ENCODE data around the gene LURAP1L.
A peak's percentile ranks its signal among the peaks of the same experiment; 100 is the strongest.

LURAP1L gene, protein sequence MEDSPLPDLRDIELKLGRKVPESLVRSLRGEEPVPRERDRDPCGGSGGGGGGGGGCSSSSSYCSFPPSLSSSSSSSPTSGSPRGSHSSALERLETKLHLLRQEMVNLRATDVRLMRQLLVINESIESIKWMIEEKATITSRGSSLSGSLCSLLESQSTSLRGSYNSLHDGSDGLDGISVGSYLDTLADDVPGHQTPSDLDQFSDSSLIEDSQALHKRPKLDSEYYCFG

DNA sequence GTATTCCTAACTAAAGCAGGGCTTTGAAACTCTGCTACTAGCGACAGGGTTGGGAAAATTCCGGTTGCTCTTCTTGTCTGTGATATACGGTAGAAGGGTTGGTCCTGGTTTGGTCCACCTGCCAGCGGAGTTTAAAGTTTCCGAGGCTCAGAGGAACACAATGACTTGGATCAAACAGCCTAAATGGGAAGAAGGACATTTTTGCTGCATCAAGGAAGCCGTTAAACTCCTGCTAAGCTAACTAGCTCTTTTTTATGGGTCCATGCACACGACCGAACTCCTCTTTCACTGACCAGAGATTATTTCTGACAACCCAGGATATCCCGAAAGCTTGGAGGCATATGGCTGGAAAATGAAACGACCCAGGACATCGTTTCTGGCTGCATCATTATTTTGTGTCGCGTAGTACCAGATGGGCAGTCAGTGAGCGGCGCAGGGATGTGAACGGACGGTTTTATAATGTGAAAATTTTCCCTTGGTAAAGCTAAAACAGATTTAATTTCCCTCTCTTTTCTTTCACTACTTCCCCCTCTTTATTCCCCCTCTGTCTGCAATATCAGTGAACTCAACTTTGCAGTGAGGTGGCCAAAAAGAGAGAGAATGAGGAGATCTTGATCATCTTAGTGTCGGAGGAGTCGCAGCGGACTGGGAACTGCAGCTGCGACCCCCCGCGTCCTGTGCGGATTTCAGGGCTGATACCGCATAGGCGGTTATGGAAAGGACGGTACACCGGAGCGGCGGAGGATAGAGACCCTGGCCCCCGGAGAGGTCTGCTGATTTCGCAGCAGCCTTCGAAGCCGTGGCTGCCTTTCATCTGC is at the start of gene LURAP1L:
Gene LURAP1L, plus strand, starts transcription at position 160 of the 818 bp plus-strand sequence. CDS start 696 bp downstream, outside the sequence.
- DNase-seq, result peak; percentile 58

DNA sequence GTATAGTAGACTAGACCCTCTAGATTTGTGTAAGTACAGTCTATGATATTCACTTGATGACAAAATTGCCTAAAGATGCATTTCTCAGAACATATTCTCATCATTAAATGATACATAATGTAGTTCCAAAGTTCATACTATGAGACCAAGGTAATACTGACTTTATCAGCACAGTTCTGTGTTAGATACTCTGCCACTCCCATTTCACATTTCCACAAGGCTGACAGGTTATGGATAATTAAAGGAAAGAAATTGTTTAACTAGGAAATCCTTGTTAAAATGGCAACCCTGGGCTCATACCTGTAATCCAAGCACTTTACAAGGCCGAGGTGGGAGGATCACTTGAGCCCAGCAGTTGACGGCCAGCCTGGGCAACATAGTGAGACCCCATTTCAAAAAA is 48.0 kb upstream of the LURAP1L start:
- DNase-seq, result no peak

DNA sequence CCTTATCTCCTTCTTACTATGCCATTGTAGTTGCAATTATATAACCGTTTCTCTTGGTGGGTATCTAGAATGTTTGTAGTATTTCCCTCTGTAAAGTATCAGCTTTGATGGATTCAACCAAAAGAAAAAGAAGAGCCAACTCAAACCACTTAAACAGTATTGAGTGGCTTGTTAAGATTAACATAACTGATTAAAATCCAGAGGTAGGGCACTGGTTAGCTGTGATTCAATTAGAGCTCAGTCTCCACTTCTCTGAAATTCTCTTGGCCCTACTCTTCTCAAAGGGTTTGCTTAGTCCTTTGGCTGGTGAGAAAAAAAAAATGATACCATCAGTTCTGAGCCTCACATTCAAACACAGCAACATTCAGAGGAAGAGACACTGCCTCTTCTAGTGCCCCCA is 44.6 kb upstream of the LURAP1L start:
- no peak for DNase-seq

DNA sequence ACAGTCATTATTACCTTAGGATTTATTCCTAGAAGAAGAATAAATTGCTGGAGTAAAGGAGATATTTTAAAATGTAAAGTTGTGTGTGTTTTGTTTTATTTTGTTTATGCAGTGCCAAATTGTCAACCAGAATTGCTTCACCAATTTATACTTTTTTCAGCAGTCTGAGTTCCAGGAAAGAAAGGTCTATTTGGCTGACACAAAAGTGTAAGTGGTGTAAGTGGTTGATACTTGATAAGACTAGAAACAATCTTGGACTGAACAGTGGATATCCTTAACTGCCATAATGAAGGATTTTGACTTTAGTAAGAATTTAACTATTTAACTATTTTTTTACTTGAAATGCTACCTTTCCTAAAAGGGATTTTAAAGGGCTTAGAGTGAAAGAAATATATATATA is 43.9 kb upstream of the LURAP1L start:
- no peak for DNase-seq

DNA sequence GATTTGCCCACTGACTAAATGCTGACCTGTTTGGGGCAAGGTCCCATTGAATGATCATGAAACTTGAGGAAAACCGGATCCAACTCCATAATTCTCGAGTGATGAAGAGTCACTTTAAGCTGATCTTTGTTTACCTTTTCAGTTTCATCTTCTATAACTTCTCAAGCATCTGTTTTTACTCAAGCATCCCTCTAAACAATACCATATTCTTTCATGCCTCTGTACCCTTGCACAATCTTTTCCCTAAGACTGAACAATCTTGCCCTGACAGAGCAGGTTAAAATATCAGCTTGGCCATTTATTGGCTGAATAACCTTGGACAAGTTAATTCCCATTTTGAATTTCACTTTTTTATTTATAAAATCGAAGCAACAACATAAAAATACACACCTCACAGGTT is 41.8 kb upstream of the LURAP1L start:
- DNase-seq, result no peak

DNA sequence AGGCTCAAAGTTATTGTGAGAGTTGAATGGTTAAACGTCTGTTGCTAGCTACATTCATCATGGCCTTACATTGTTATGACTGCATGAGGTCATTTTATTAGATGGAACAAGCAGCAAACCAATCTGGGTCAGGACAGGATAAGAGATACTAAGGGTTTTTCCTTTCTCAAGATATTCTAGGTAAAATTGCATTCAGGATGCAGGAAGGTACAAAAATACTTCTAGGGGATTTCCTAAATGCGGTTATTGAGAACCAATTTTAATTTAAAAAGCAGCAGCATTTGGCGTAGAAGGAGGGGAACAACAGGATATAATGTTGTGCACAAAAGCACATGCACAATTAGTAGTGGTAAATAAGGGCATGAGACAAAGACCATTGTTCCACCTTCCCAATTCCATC is 39.2 kb upstream of the LURAP1L start:
- DNase-seq, result no peak

DNA sequence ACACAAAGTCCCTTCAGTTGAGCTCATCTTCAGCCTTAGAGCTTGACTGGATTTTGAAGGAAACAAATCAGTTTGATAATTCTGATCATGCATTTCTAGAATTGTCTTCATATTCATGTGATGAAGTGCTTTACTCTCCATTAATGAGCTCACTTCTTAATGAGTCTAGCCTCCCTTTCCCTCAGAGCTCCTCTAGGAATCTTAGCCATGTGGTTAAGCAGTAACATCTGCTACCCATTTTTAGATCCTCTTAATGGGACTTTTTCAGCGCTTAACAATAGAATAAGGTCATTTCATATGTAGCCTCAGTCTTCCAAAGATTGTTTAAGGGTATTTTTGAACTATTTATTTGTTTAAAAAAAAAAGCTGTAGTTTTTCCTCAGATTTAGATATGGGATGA is 36.9 kb upstream of the LURAP1L start:
- DNase-seq, result peak; percentile 77

DNA sequence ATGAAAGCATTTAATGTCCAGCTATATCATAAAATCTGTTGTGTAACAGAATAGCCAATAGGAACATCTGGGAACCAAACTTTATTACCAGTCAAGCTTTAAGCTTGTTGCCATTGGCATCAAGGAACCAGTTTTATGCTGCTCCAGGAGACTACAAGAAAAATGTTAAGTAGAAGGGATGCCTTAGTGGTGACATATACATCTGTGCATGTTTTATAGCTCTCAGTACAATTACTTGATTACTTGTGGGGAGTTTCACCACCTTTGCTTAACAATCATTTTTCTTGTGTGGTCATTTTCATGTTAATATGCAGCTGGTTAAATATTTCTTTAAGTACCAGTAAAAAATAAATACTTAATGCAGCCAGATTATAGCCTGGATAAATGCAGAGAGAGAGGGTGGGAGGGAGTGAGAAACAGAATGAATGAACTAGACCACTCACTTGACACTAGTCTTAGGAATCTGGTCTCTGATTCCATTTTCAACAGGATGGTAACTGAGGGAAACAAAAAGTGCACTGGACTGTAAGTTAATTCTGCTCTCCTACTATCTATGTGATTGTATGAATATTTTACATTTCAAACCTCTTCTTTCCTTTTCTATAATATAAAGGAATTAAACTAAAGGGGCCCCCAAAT is 35.7 kb upstream of the LURAP1L start:
- DNase-seq, result peak; percentile 30

DNA sequence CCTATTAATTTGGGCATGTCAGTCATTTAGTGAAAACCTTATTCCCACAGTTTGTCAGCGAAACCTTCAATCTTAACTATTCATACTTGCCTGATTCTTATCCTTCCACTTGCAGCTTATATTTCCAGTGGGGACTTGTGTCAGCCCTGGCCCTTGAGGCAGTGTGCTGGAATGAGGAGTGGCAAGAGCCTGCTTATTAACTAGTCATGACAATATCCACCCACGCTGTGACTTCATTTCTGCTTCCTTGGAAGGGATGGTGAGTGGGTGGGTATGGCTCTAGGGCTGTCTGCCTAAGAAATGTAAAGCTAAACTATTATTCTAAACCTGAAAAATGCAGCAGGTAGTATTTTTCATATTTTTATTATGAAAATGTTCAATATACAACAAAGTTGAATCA is 34.0 kb upstream of the LURAP1L start:
- DNase-seq, result no peak

DNA sequence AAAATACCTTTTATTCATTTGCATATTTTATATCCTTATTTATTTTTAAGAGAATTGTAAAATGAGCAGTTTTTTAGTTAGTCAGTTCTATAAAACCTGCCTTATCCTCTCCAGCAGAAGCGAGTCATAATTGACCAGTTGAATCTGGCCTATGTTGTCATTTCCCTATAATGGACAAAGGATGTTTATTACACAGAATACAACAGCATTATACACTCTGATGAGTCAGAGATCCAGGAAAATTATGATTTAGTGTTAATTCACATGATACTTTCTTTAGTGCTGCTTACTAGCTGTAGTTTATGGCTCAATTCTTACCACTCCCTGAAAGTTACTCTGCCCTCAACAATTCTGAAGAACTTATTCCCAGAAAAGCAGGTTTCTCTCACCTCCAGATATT is 26.8 kb upstream of the LURAP1L start:
- no peak for DNase-seq

DNA sequence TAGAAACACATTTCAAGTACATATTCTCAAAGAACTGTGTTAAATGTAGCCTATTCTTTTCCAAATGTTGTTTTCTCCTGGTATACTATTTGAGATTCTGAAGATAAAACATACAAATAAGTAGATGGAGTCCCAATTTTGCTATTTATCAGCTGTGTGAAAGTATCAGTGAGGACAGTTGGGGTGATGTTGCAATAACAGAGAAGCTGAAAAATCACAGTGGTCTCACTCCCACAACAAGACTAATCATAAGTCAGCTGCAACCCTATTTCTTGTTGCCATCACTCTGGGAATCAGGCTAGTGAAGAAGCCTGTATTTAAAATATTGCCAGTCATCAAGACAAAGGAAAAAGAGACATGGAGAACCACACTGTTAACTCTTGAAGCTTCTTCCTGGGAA is 25.9 kb upstream of the LURAP1L start:
- no peak for DNase-seq

DNA sequence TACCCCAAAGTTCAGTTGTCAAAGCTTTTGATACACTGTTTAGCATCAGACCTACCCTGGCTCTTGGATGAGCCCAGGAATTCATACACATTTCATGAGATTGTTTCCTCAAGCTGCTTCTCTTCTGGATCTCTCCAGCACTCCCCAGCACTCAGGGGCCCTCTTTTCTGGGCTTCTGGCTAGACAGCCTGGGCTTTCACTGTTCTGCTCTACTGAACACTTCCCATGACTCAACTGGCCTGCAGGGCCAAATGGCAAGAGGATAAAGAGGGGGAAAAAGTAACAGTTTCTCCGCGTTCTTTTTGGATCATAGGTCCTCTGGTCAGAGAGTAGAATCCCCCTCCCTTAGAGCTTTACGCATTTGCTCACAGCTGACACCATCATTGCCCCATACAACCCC is 20.9 kb upstream of the LURAP1L start:
- no peak for DNase-seq

DNA sequence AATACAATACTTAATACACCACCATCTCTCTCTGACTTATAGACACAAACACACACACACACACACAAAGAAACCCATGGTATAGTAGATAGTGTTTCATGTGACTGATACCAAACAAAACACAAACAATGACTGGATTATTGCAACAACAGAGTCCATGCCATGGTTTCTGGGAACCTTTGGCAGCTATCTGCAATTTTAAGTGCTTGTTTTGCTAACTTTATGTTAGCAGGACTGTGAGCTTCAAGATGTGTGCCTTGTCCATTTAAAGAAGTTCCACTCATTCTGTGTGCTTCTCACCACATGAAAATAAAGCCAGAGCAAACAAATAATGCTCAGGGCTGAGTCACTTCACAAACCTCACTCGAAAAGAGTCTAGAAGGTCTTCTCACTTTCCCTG is 15.1 kb upstream of the LURAP1L start:
- DNase-seq, result no peak

DNA sequence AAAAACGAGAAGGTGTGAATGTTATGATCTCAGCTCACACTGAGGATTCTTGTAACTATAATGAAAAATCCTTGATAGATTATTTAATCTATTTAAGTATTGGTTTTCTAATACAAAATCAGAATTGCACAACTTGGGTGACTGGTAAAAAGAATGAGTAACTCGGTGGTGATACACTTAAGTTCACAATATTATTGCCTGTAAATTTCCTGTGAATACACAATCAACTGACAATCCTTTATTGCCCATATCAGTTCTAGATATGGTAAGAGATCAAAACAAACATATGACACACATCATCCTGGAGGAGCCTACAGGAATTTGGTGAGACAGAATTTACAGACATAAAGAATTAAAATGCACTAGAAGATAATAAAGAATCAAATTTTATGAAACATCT is 14.1 kb upstream of the LURAP1L start:
- no peak for DNase-seq

DNA sequence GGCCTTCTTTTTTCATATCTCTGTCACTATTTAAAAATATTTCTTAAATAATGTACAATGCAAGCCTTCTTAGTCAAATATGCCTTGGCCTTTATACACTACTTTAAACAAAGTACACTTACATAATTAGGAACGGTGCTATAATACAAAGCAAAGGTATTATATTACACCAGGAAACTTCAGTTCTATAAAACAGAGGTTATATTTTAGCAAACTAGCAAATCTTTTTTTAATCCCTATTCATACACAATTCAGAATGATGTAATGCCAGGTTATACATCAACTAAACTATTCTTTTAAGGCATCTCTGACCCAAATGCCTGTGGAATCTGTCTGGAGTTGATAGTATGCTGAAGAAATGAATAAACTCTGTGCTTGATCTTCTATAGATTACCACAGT is 10.7 kb upstream of the LURAP1L start:
- DNase-seq, result no peak

DNA sequence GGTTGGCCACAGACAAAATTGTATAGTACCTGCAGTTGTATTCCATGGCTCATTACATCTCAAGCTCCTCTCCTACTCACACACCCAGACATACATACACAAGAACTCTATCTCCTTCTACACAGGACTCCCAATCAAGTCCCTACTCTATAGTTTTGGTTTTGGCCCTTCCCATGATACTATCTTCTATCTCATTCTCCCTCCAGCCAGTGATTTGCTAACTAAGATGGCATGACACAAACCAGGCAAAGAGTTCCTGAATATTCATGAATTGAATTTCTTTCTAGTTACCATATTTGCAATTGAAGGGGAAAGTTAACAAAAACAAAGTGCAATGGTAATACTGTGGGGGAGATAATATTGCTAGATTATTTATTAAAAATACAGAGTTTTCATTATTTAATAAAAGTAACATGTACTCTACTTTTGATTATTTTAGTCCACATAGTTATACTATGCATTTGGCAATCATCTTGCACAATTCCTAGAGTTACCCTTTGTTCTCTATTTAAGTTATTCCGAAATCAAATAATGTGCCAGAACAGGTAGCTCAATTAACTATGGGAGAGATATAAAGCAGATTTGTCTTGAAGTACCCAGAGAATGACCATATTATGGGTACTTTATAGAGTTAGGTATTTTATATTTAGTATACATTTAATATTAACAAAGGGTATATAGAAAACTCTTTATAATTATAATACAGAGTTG is 9.6 kb upstream of the LURAP1L start:
- no peak for DNase-seq

DNA sequence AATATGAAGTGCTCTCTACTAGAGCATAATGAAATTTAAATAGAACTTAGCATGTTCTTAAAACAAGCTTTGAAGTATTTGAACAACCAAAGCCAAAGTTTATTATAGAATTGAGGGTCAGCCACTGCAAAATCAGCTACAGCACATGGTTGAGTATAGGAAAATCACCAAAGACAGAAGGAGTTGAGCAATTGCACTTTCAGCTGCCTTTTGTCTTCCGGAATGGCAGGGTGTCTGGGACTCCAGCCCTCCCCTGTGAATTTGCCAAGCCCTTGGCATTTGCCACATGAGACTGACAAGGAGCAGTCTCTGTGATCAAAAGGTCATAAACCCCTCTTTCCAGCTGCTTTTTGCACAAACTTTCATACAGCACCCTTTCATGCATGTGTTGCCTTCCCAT is 8.5 kb upstream of the LURAP1L start:
- DNase-seq, result no peak

DNA sequence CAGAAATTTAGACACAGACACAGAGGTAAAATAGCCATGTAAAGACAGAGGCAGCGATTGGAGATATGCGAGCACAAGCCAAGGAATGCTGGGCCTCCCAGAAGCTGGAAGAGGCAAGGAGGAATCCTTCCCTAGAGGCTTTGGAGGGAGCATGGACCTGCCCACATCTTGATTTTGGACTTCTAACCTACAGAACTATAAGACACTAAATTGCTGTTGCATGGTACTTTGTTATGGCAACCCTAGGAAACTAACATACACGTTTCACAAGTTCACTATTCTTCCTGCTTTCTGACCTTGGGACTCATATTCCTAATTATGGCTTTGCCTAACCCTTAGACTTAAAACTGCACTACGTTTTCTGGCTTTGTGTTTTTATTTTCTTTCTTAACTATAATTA is 4.6 kb upstream of the LURAP1L start:
- no peak for DNase-seq

DNA sequence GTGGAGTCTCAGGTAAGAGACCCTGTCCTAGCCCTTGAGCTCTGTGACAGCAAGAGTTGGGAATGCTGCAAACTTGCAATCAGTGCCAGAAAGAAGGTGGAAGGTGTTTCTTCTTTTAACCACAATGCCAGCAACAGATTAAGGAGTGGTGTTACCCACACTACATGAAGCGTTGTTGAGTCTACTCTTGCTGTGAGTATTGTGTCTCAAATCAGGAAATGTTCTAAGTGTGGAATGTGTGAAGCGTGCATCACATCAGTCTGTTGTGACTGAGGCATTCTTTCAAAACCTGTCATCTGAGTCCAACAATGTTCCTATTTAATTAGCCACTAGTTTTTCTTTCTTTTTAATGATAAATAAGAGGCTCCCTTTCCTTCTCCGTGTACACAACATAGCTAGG is 2.9 kb upstream of the LURAP1L start:
- no peak for DNase-seq

DNA sequence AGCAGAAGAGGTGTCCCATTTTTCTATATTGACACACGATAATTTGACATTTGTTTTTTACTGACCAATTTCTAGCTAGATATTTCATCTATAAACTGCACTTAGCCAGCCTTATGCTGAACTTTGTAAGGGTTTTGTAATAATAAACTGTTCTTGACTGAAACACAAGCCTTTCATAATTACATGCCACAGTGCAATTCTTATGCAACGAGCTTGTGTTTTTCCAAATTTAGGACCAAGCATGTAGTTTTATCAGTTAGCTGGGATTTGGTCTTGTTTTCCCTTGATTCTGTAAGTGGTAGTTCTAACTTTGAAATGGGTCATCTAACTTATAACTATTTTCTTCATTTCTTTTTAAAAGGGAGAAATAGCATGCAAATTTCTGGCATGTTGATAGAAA is 1.3 kb upstream of the LURAP1L start:
- no peak for DNase-seq

DNA sequence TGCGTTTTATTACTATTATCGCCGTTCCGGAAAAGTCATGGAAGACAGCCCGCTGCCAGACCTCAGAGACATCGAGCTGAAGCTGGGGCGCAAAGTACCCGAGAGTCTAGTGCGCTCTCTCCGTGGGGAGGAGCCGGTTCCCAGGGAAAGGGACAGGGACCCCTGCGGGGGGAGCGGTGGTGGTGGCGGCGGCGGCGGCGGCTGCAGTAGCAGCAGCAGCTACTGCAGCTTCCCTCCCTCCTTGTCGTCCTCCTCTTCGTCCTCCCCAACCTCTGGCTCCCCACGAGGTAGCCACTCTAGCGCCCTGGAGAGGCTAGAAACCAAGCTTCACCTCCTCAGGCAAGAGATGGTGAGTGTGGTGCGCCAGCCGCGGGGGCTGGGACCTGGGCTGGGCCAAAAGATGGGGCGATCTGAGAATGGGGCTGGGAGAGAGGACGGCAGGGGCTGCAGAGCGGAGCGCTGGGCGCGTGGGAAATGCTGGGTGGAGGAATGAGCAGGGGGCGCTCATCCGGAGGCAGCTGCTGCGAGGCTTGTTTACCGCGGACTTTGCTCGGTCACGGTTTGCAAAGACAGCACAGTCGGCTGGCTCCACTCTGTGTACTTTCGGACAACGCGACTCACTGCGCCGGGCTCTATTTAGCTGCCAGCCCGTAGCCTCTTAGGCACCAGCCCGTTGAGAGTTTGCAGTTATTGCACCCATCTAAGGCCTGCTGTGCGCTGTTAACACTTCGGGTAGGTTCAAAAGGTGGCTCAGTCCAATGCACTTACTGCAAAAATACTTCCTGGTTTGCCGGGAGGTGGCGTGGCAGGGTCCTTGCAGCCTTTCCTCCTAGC is 1.1 kb downstream of the LURAP1L start:
- DNase-seq, result peak; percentile 84

DNA sequence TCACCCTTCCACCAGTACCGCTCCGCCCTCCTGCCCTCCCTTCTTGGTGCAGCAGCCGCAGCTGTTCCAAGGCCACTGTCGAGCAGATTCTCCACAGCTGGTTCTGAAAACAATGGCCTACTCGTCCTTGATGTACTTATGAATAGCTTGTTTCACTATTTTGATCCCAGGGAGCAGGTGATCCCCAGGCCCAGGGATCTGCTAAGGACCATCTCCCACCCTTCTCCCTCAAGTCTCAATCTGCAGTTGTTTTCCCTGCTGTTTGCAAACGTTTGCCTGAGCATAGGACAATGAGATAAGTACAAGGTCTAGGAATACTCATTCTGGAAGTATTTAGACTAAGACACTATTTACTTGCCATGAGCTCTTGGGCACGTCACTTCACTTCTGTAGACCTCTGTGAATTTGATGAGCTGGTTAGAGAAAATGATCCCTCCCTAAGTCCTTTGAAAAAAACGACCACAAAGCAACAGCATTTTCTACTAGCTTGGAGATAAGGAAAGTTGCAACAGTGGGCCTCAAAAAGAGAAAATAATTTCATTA is 1.8 kb downstream of the LURAP1L start:
- no peak for DNase-seq
